ENCODE results near the gene CDH4. TPM values are rescaled to one million over a fixed set of nuclear protein-coding genes. Genes with fewer than 3 reads are reported as not detected.

CDH4 gene
- polyA plus RNA-seq, 1 donor: 1.7 TPM

- H3K9me3 ChIP-seq (ENCODE audit: control insufficient read depth, low read depth, low read length): no peaks in the 10 kb centered on the region
- no CpG with 5 or more reads among the region's 11 CpGs for WGBS (ENCODE audit: insufficient coverage, low lambda C conversion rate)
- H3K4me3 ChIP-seq (ENCODE audit: low read length): no peak overlapping the region
- H3K27ac ChIP-seq (ENCODE audit: low read length): no peak overlapping the region
- no peaks in the 10 kb centered on the region for H3K27me3 ChIP-seq (ENCODE audit: control insufficient read depth, insufficient read depth, low read length)
- H3K36me3 ChIP-seq (ENCODE audit: control insufficient read depth, insufficient read depth, low read length): no peaks in the 10 kb centered on the region
- no peak for DNase-seq
- no peaks in the 10 kb centered on the region for H3K4me1 ChIP-seq (ENCODE audit: control insufficient read depth, insufficient read depth, low read length)
Measured at GRCh38 chr20:61708891-61709290, 456.8 kb downstream of the CDH4 start.

- H3K9me3 ChIP-seq (ENCODE audit: control insufficient read depth, low read depth, low read length): no peaks in the 10 kb centered on the region
- no peak overlapping the region for H3K4me3 ChIP-seq (ENCODE audit: low read length)
- H3K27me3 ChIP-seq (ENCODE audit: control insufficient read depth, insufficient read depth, low read length): no peaks in the 10 kb centered on the region
- no peaks in the 10 kb centered on the region for H3K4me1 ChIP-seq (ENCODE audit: control insufficient read depth, insufficient read depth, low read length)
- DNase-seq: no peak
- H3K27ac ChIP-seq (ENCODE audit: low read length): no peak overlapping the region
- H3K36me3 ChIP-seq (ENCODE audit: control insufficient read depth, insufficient read depth, low read length): no peaks in the 10 kb centered on the region
- no CpG with 5 or more reads among the region's 8 CpGs for WGBS (ENCODE audit: insufficient coverage, low lambda C conversion rate)
Measured at GRCh38 chr20:61710108-61710507, 458.0 kb downstream of the CDH4 start.

GRCh38 chr20:61712688-61713087 lies 460.6 kb downstream of the CDH4 start:
- WGBS (ENCODE audit: insufficient coverage, low lambda C conversion rate): no CpG with 5 or more reads among the region's 9 CpGs
- H3K27me3 ChIP-seq (ENCODE audit: control insufficient read depth, insufficient read depth, low read length): no peaks in the 10 kb centered on the region
- no peak for DNase-seq
- H3K9me3 ChIP-seq (ENCODE audit: control insufficient read depth, low read depth, low read length): peaks cover 10% of the 10 kb centered on the region
- H3K27ac ChIP-seq (ENCODE audit: low read length): no peak overlapping the region
- no peaks in the 10 kb centered on the region for H3K36me3 ChIP-seq (ENCODE audit: control insufficient read depth, insufficient read depth, low read length)
- H3K4me3 ChIP-seq (ENCODE audit: low read length): no peak overlapping the region
- H3K4me1 ChIP-seq (ENCODE audit: control insufficient read depth, insufficient read depth, low read length): no peaks in the 10 kb centered on the region

GRCh38 chr20:61718361-61719005 lies 466.4 kb downstream of the CDH4 start:
- WGBS (ENCODE audit: insufficient coverage, low lambda C conversion rate): no CpG with 5 or more reads among the region's 11 CpGs
- no peaks in the 10 kb centered on the region for H3K4me1 ChIP-seq (ENCODE audit: control insufficient read depth, insufficient read depth, low read length)
- no peaks in the 10 kb centered on the region for H3K36me3 ChIP-seq (ENCODE audit: control insufficient read depth, insufficient read depth, low read length)
- H3K27me3 ChIP-seq (ENCODE audit: control insufficient read depth, insufficient read depth, low read length): no peaks in the 10 kb centered on the region
- no peak for DNase-seq
- no peak overlapping the region for H3K4me3 ChIP-seq (ENCODE audit: low read length)
- H3K9me3 ChIP-seq (ENCODE audit: control insufficient read depth, low read depth, low read length): peaks cover 10% of the 10 kb centered on the region
- no peak overlapping the region for H3K27ac ChIP-seq (ENCODE audit: low read length)

GRCh38 chr20:61719691-61720347 lies 467.8 kb downstream of the CDH4 start:
- DNase-seq: peak in 1 of 2 donors; percentile 6
- H3K36me3 ChIP-seq (ENCODE audit: control insufficient read depth, insufficient read depth, low read length): no peaks in the 10 kb centered on the region
- peaks cover 10% of the 10 kb centered on the region for H3K9me3 ChIP-seq (ENCODE audit: control insufficient read depth, low read depth, low read length)
- H3K27me3 ChIP-seq (ENCODE audit: control insufficient read depth, insufficient read depth, low read length): no peaks in the 10 kb centered on the region
- no peak overlapping the region for H3K27ac ChIP-seq (ENCODE audit: low read length)
- H3K4me1 ChIP-seq (ENCODE audit: control insufficient read depth, insufficient read depth, low read length): no peaks in the 10 kb centered on the region
- no peak overlapping the region for H3K4me3 ChIP-seq (ENCODE audit: low read length)
- WGBS (ENCODE audit: insufficient coverage, low lambda C conversion rate): no CpG with 5 or more reads among the region's 25 CpGs

GRCh38 chr20:61720348-61720696 lies 468.3 kb downstream of the CDH4 start:
- no peak overlapping the region for H3K27ac ChIP-seq (ENCODE audit: low read length)
- WGBS (ENCODE audit: insufficient coverage, low lambda C conversion rate): no CpG with 5 or more reads among the region's 4 CpGs
- H3K4me3 ChIP-seq (ENCODE audit: low read length): no peak overlapping the region
- no peaks in the 10 kb centered on the region for H3K27me3 ChIP-seq (ENCODE audit: control insufficient read depth, insufficient read depth, low read length)
- no peaks in the 10 kb centered on the region for H3K4me1 ChIP-seq (ENCODE audit: control insufficient read depth, insufficient read depth, low read length)
- DNase-seq: no peak
- no peaks in the 10 kb centered on the region for H3K36me3 ChIP-seq (ENCODE audit: control insufficient read depth, insufficient read depth, low read length)
- H3K9me3 ChIP-seq (ENCODE audit: control insufficient read depth, low read depth, low read length): peaks cover 10% of the 10 kb centered on the region

- no CpG with 5 or more reads among the region's 8 CpGs for WGBS (ENCODE audit: insufficient coverage, low lambda C conversion rate)
- Histone ChIP-seq H3K4me3 (ENCODE audit: low read length) (no peak overlapping the region), H3K27ac (ENCODE audit: low read length) (no peak overlapping the region), H3K4me1 (ENCODE audit: control insufficient read depth, insufficient read depth, low read length) (no peaks in the 10 kb centered on the region), H3K27me3 (ENCODE audit: control insufficient read depth, insufficient read depth, low read length) (no peaks in the 10 kb centered on the region), H3K9me3 (ENCODE audit: control insufficient read depth, low read depth, low read length) (no peaks in the 10 kb centered on the region), H3K36me3 (ENCODE audit: control insufficient read depth, insufficient read depth, low read length) (no peaks in the 10 kb centered on the region)
- no peak for DNase-seq
Measured at GRCh38 chr20:61722146-61722678, 470.2 kb downstream of the CDH4 start.

GRCh38 chr20:61723529-61724257 lies 471.6 kb downstream of the CDH4 start:
- Histone ChIP-seq H3K9me3 (ENCODE audit: control insufficient read depth, low read depth, low read length) (no peaks in the 10 kb centered on the region), H3K27ac (ENCODE audit: low read length) (no peak overlapping the region), H3K27me3 (ENCODE audit: control insufficient read depth, insufficient read depth, low read length) (no peaks in the 10 kb centered on the region), H3K4me1 (ENCODE audit: control insufficient read depth, insufficient read depth, low read length) (no peaks in the 10 kb centered on the region), H3K36me3 (ENCODE audit: control insufficient read depth, insufficient read depth, low read length) (no peaks in the 10 kb centered on the region), H3K4me3 (ENCODE audit: low read length) (no peak overlapping the region)
- no peak for DNase-seq
- WGBS (ENCODE audit: insufficient coverage, low lambda C conversion rate): 55% methylated on average over 2 of the region's 12 CpGs

- H3K4me3 ChIP-seq (ENCODE audit: low read length): no peak overlapping the region
- no peaks in the 10 kb centered on the region for H3K27me3 ChIP-seq (ENCODE audit: control insufficient read depth, insufficient read depth, low read length)
- H3K9me3 ChIP-seq (ENCODE audit: control insufficient read depth, low read depth, low read length): no peaks in the 10 kb centered on the region
- no CpG with 5 or more reads among the region's 4 CpGs for WGBS (ENCODE audit: insufficient coverage, low lambda C conversion rate)
- no peak overlapping the region for H3K27ac ChIP-seq (ENCODE audit: low read length)
- no peaks in the 10 kb centered on the region for H3K36me3 ChIP-seq (ENCODE audit: control insufficient read depth, insufficient read depth, low read length)
- peak in 1 of 2 donors; percentile 9 for DNase-seq
- H3K4me1 ChIP-seq (ENCODE audit: control insufficient read depth, insufficient read depth, low read length): no peaks in the 10 kb centered on the region
Measured at GRCh38 chr20:61724376-61724775, 472.3 kb downstream of the CDH4 start.

GRCh38 chr20:61725145-61725544 lies 473.1 kb downstream of the CDH4 start:
- no peak for DNase-seq
- no peak overlapping the region for H3K4me3 ChIP-seq (ENCODE audit: low read length)
- H3K27me3 ChIP-seq (ENCODE audit: control insufficient read depth, insufficient read depth, low read length): no peaks in the 10 kb centered on the region
- H3K27ac ChIP-seq (ENCODE audit: low read length): no peak overlapping the region
- H3K4me1 ChIP-seq (ENCODE audit: control insufficient read depth, insufficient read depth, low read length): no peaks in the 10 kb centered on the region
- H3K36me3 ChIP-seq (ENCODE audit: control insufficient read depth, insufficient read depth, low read length): no peaks in the 10 kb centered on the region
- no peaks in the 10 kb centered on the region for H3K9me3 ChIP-seq (ENCODE audit: control insufficient read depth, low read depth, low read length)
- WGBS (ENCODE audit: insufficient coverage, low lambda C conversion rate): no CpG with 5 or more reads among the region's 8 CpGs
